ENCODE data around the gene TNK2.
"Not testable (repeated sequence)": the region's sequence is repeated elsewhere in the genome, so short reads cannot be mapped to it uniquely, and the experiment has no call there.

TNK2 gene

DNA sequence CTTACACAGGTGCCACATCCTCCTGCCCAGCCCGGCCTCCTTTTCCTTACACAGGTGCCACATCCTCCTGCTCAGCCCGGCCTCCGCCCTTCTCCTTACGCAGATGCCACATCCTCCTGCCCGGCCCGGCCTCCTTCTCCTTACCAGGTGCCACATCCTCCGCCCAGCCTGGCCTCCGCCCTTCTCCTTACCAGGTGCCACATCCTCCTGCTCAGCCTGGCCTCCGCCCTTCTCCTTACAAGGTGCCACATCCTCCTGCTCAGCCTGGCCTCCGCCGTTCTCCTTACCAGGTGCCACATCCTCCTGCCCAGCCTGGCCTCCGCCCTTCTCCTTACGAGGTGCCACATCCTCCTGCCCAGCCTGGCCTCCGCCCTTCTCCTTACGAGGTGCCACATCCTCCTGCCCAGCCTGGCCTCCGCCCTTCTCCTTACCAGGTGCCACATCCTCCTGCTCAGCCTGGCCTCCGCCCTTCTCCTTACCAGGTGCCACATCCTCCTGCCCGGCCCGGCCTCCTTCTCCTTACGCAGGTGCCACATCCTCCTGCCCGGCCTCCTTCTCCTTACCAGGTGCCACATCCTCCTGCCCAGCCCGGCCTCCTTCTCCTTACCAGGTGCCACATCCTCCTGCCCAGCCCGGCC, 92.0 kb downstream of the TNK2 start:
- not testable (repeated sequence) for DNase-seq

DNA sequence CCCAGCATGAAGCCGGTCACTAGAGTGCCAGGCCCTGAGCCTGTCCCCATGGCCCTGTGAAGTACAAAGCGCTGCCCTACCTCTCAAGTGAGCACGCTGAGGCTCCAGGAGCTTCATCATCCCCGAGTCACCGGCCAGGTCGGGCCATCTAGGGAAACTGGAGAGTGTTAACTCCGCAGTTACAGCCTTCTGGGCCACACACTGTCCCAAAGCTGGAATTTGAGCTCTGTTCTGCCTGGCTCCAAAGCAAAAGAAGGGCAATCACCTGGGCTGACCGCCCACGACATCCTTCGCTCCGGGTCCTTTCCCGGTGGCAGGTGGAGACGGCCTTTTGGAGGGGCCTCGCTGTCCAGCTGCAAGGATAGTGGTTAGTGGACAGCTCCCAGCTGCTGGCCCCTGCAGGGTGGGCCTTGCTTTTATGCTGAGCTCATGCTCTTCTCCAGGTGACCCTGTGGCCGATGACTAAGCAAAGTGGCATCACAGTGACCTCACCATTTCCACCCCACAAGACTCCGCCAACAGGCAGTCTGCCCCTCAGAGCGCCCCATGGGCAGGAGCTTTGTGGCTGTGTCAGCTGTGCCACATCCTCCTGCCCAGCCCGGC, 93.1 kb downstream of the TNK2 start:
- no peak for DNase-seq

DNA sequence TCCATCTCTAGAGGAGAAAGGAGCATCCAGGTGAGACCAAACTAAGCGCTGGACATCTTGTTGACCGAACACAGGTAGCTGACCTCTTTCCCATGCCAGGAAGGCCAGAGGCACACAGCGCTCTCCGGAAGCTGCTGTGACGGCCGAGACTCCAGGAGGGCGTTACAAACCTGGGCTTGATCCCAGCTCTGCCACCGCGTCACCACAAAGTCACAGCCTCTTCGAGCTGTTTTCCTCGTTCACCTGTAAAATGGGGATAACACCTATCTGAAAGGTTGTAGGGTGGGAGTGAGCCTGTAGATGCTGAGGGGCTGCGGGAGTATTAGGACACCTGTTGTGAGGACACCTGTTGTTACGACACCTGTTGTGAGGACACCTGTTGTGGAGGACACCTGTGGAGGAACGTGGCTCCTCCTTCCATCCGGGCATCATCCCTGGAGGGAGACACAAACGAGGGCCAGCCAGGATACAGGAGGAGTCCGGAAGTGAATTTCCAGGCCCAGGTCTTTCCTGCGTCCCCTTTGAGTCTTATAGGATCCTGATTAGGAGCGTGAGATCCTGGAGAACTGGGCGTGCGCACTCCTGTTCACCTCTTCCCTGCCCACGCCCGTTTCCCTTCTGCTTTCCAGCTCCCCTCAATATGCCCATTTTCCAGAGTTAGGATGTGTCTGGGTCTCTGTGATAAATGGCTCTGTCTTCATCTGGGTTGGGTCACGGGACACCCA, 94.3 kb downstream of the TNK2 start:
- no peak for DNase-seq
